C4-2B (cell line): ENCODE measurements around the gene PPP2R2C.
A peak's percentile ranks its signal among the peaks of the same experiment; 100 is the strongest.

Experiments
- H3K27ac ChIP-seq: fragments of 450-650 bp; 2 replicates; pipeline ENCODE4 v1.5.1; 2017
- CTCF ChIP-seq: fragments of 450-650 bp; conservative IDR thresholded peaks from 2 replicates; pipeline ENCODE4 v1.5.1; 2017; ENCODE audit warnings: mild to moderate bottlenecking
- ZFX ChIP-seq: fragments of 450-650 bp; IDR thresholded peaks from 2 replicates; pipeline ENCODE4 v1.6.1; 2017

PPP2R2C gene

GRCh38 chr4:6270636-6271121 lies 201.7 kb downstream of the PPP2R2C start:
- no peak for TF ChIP-seq CTCF
- TF ChIP-seq ZFX, result no peak
- H3K27ac ChIP-seq, result peak overlapping the region; percentile 83; the same call in 1 of the 2 replicates
